NCI-H2107 (cell line): ENCODE results near the gene PPP1R14C.

ENCODE experiments used
- DNase-seq: peaks from one replicate; lab custom pipeline; 2025; lab: John Stamatoyannopoulos, UW

The PPP1R14C gene

GRCh38 chr6:150296890-150297289, 154.0 kb downstream of the PPP1R14C start:
- DNase-seq: no peak

GRCh38 chr6:150297327-150298029, 154.6 kb downstream of the PPP1R14C start:
- DNase-seq: no peak

- DNase-seq: no peak
Measured at GRCh38 chr6:150298030-150298380, 155.2 kb downstream of the PPP1R14C start.

GRCh38 chr6:150298676-150299075, 155.8 kb downstream of the PPP1R14C start:
- DNase-seq: no peak
